ENCODE results near the gene WBP2. TPM values are rescaled to one million over a fixed set of nuclear protein-coding genes. Genes with fewer than 3 reads are reported as not detected.

Gene WBP2
- total RNA-seq, 2 donors from 2014 or later, result 74.3 to 82.7 TPM

DNA sequence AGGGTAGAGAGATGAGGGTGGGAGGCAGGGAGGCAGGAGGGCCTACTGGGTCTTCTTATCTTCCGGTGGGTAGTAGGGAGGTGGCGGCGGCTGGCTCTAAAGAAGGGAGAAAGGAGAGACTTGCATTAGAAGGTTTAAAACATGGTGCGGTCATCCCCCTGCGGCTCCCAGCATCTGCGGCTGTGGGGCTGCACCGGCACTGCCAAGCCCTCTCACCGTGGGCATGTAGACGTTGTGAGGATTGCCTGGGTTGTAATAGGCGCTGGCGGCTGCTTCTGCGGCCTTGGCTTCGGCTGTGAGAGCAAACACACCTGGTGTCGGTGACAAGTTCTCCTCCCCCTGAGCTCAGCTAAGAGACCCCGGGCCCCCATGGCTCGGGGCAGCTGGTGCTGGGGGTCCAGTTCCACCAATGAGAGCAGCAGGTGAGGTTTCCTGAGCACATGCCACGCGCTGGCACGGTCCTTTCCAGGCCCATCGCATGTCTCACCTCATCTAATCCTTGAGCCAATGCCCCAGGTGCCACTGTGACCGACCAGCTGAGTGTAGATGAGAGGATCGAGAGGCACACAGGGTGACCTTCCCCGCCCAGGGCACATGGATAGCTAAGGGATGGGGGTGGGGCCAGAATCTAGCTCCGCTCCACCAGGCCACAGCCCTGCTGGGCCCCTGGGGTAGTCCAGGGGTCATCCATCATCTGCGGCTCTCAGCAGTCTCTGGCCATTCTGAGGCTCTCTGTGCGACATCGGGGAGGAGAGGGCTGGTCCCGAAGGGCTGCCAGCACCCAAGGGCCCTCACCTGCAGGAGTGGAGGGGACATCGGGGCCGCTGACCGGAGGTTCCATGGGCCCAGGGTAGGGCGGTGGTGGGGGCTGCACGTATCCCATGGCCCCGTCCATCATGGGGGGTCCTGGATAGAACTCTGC lies 8.2 kb downstream of the WBP2 start:
- no peak overlapping the region for H3K4me3 Mint-ChIP-seq
- no peak overlapping the region for H3K9ac ChIP-seq (ENCODE audit: extremely low read depth, low read length, poor library complexity, severe bottlenecking)
- 95 to 97% methylated on average over 29 to 34 of the region's 34 CpGs for WGBS, 2 experiments (ENCODE audit: insufficient coverage in 1 of 2, insufficient read length in 1 of 2)

DNA sequence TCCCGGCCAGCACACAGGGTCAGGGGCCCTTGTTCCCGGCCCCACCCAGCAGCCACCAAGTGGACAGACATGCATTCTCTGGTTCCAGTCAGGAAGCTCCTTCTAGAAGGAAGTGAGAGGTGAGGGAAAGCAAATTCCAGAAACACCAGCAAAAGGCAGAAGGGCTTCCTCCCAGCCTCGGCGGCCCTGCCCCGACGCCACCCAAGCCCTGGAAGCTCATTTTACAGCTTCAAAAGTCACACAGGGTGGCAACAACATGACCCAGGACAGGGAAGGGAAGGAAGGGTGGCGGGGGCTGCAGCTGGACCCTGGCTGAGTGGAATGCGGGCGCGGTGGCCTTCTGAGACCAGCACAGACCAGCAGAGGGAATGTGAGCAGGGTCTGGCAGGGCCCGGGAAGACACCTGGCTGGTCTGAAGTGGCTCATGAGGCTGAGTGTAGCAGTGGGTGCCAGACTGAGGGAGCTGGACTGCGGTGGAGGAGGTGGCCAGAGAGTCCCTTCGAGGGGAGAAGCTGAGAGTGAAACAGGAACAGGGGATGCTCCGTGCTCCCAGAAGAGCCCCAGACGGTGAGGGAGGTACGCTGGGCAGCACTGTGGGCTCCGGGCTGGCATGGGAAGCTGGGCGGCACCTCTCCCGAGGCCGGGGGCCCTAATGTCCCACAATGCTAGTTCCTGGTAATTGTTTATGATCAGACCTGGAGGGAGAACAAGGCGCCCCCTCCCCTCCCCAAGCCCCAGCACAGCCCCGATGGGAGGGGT lies 9.0 kb downstream of the WBP2 start:
- peaks cover 37% of the 10 kb centered on the region for H3K36me3 ChIP-seq (ENCODE audit: control insufficient read depth, insufficient read depth, low read length)
- Mint-ChIP-seq H3K36me3 (ENCODE audit: low read depth) (peaks cover 44% of the 10 kb centered on the region), H3K27ac (peak overlapping the region; percentile 64), H3K27me3 (ENCODE audit: insufficient read depth) (no peaks in the 10 kb centered on the region), H3K4me1 (peaks cover 7% of the 10 kb centered on the region), H3K9me3 (no peaks in the 10 kb centered on the region), H3K4me3 (no peak overlapping the region)
- TF ChIP-seq, protein P1, sequence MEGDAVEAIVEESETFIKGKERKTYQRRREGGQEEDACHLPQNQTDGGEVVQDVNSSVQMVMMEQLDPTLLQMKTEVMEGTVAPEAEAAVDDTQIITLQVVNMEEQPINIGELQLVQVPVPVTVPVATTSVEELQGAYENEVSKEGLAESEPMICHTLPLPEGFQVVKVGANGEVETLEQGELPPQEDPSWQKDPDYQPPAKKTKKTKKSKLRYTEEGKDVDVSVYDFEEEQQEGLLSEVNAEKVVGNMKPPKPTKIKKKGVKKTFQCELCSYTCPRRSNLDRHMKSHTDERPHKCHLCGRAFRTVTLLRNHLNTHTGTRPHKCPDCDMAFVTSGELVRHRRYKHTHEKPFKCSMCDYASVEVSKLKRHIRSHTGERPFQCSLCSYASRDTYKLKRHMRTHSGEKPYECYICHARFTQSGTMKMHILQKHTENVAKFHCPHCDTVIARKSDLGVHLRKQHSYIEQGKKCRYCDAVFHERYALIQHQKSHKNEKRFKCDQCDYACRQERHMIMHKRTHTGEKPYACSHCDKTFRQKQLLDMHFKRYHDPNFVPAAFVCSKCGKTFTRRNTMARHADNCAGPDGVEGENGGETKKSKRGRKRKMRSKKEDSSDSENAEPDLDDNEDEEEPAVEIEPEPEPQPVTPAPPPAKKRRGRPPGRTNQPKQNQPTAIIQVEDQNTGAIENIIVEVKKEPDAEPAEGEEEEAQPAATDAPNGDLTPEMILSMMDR (conservative IDR thresholded peaks at IDR 0.05), result no peak
- H3K9ac ChIP-seq (ENCODE audit: extremely low read depth, low read length, poor library complexity, severe bottlenecking), result peak overlapping the region; percentile 20
- no peak for DNase-seq
- peak overlapping the region; percentile 32 for H3K27ac ChIP-seq (ENCODE audit: low read depth, low read length)
- H3K4me3 ChIP-seq (ENCODE audit: low read length), result no peak overlapping the region
- 89 to 95% methylated on average over 12 to 22 of the region's 22 CpGs for WGBS, 2 experiments (ENCODE audit: insufficient coverage in 1 of 2, insufficient read length in 1 of 2)
- no peaks in the 10 kb centered on the region for H3K9me3 ChIP-seq (ENCODE audit: control insufficient read depth, low read length)
- H3K4me1 ChIP-seq (ENCODE audit: control insufficient read depth, insufficient read depth, low read length), result no peaks in the 10 kb centered on the region
- no peaks in the 10 kb centered on the region for H3K27me3 ChIP-seq (ENCODE audit: control insufficient read depth, insufficient read depth, low read length, poor library complexity, severe bottlenecking)

More for the DNA sequence above, 8.2 kb downstream of the WBP2 start:
- Mint-ChIP-seq H3K27ac (no peak overlapping the region), H3K36me3 (ENCODE audit: low read depth) (peaks cover 49% of the 10 kb centered on the region), H3K27me3 (ENCODE audit: insufficient read depth) (no peaks in the 10 kb centered on the region), H3K4me1 (peaks cover 7% of the 10 kb centered on the region), H3K9me3 (no peaks in the 10 kb centered on the region)
- Histone ChIP-seq H3K9me3 (ENCODE audit: control insufficient read depth, low read length) (no peaks in the 10 kb centered on the region), H3K4me1 (ENCODE audit: control insufficient read depth, insufficient read depth, low read length) (no peaks in the 10 kb centered on the region), H3K27me3 (ENCODE audit: control insufficient read depth, insufficient read depth, low read length, poor library complexity, severe bottlenecking) (no peaks in the 10 kb centered on the region), H3K27ac (ENCODE audit: low read depth, low read length) (no peak overlapping the region), H3K4me3 (ENCODE audit: low read length) (no peak overlapping the region), H3K36me3 (ENCODE audit: control insufficient read depth, insufficient read depth, low read length) (peaks cover 42% of the 10 kb centered on the region)
- TF ChIP-seq, protein P1 (conservative IDR thresholded peaks at IDR 0.05), result no peak
- no peak for DNase-seq

GRCh38 chr17:75845058-75845711 lies 9.9 kb downstream of the WBP2 start:
- 64% methylated on average over 14 to 21 of the region's 21 CpGs for WGBS, 2 experiments (ENCODE audit: insufficient coverage in 1 of 2, insufficient read length in 1 of 2)

More at GRCh38 chr17:75845058-75845711, 9.9 kb downstream of the WBP2 start:
- H3K9ac ChIP-seq (ENCODE audit: extremely low read depth, low read length, poor library complexity, severe bottlenecking), result no peak overlapping the region
- no peak overlapping the region for H3K27ac ChIP-seq (ENCODE audit: low read depth, low read length)
- Mint-ChIP-seq H3K27ac (peak overlapping the region; percentile 77), H3K4me1 (peaks cover 7% of the 10 kb centered on the region), H3K27me3 (ENCODE audit: insufficient read depth) (no peaks in the 10 kb centered on the region), H3K36me3 (ENCODE audit: low read depth) (peaks cover 37% of the 10 kb centered on the region), H3K9me3 (no peaks in the 10 kb centered on the region), H3K4me3 (no peak overlapping the region)
- H3K9me3 ChIP-seq (ENCODE audit: control insufficient read depth, low read length), result no peaks in the 10 kb centered on the region
- no peak overlapping the region for H3K4me3 ChIP-seq (ENCODE audit: low read length)
- H3K4me1 ChIP-seq (ENCODE audit: control insufficient read depth, insufficient read depth, low read length), result no peaks in the 10 kb centered on the region
- DNase-seq, result peak; percentile 98
- TF ChIP-seq, protein P1 (conservative IDR thresholded peaks at IDR 0.05), result peak; percentile 82
- peaks cover 30% of the 10 kb centered on the region for H3K36me3 ChIP-seq (ENCODE audit: control insufficient read depth, insufficient read depth, low read length)
- no peaks in the 10 kb centered on the region for H3K27me3 ChIP-seq (ENCODE audit: control insufficient read depth, insufficient read depth, low read length, poor library complexity, severe bottlenecking)
